Progenitor cell of endocrine pancreas (in vitro differentiated cells): ENCODE results near the gene CCDC148. TPM values are rescaled to one million over a fixed set of nuclear protein-coding genes. Genes with fewer than 3 reads are reported as not detected.

Source experiments
- DNase-seq: peaks from one replicate; pipeline ENCODE4 v3.0.0; 2021; ENCODE audit warnings: low spot score; ENCODE audit not compliant: unreplicated experiment
- H3K27ac Mint-ChIP-seq: 2 replicates; pipeline ENCODE4 v1.8.0; 2021; ENCODE audit warnings: mild to moderate bottlenecking, moderate library complexity, mixed read lengths
- H3K27me3 Mint-ChIP-seq: 2 replicates; pipeline ENCODE4 v1.8.0; 2021; ENCODE audit warnings: mixed read lengths
- H3K36me3 Mint-ChIP-seq: 2 replicates; pipeline ENCODE4 v1.8.0; 2022; ENCODE audit warnings: mixed read lengths; ENCODE audit not compliant: insufficient read depth
- H3K4me1 Mint-ChIP-seq: 2 replicates; pipeline ENCODE4 v1.8.0; 2021; ENCODE audit warnings: low read depth, mixed read lengths
- H3K4me3 Mint-ChIP-seq: 2 replicates; pipeline ENCODE4 v1.8.0; 2021; ENCODE audit warnings: low read depth, mild to moderate bottlenecking, moderate library complexity, mixed read lengths
- H3K9me3 Mint-ChIP-seq: 2 replicates; pipeline ENCODE4 v1.8.0; 2021; ENCODE audit warnings: low read depth, mixed read lengths
- CTCF ChIP-seq: fragments of 200-600 bp; sonication (generic); IDR thresholded peaks from one replicate; pipeline ENCODE4 v1.5.0; 2021; ENCODE audit warnings: antibody characterized with exemption, mild to moderate bottlenecking; ENCODE audit not compliant: unreplicated experiment
- total RNA-seq: library from RNA; stranded (reverse); gene quantifications from 2 replicates; pipeline ENCODE4 v1.2.1, GENCODE V29; 2021

Gene CCDC148
- total RNA-seq, 1 donor from 2014 or later = 3.9 TPM

GRCh38 chr2:158134055-158134454, 322.5 kb downstream of the CCDC148 start:
- no peak overlapping the region for H3K27ac Mint-ChIP-seq
- no peak overlapping the region for H3K4me3 Mint-ChIP-seq
- peaks cover 4% of the 10 kb centered on the region for H3K9me3 Mint-ChIP-seq
- no peaks in the 10 kb centered on the region for H3K27me3 Mint-ChIP-seq
- H3K36me3 Mint-ChIP-seq = no peaks in the 10 kb centered on the region
- H3K4me1 Mint-ChIP-seq = peaks cover 25% of the 10 kb centered on the region
- no peak for DNase-seq
- TF ChIP-seq CTCF = no peak

DNA sequence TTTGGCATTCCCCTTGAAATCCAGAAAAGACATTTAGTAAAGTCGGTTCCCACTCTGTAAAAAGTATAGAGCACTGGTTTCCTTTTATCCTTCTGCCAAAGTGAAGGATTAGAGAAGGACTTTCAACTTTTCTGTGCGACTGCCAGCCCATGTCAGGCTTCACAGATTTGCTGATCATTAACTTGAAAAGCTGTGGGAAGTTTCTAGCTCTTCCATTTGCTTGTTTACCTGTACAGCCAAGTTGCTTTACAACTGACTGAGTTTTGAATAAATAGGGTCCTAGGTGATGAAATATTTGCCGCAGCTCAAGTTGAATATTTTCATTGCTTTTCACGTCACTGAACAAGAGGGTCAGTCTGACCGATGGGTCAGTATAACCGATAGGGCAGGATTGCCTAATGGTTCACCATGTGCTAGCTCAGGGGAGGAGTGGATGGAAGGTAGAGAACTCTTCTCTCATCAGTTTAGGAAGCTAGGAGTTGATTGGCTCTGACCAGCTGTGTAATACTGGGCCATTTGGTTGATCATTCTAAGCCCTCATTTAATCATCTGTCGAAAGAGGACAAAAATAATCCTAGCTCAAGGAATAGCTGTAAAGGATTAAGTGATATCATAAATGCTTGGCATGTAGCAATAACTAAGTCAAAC, 324.5 kb downstream of the CCDC148 start:
- DNase-seq = no peak
- Mint-ChIP-seq H3K27ac (peak overlapping the region; percentile 76), H3K9me3 (peaks cover 4% of the 10 kb centered on the region), H3K4me1 (peaks cover 44% of the 10 kb centered on the region), H3K36me3 (no peaks in the 10 kb centered on the region), H3K4me3 (no peak overlapping the region), H3K27me3 (no peaks in the 10 kb centered on the region)
- TF ChIP-seq CTCF = no peak

- no peaks in the 10 kb centered on the region for H3K36me3 Mint-ChIP-seq
- peaks cover 4% of the 10 kb centered on the region for H3K9me3 Mint-ChIP-seq
- no peak for DNase-seq
- TF ChIP-seq CTCF = no peak
- peak overlapping the region; percentile 82 for H3K27ac Mint-ChIP-seq
- H3K27me3 Mint-ChIP-seq = no peaks in the 10 kb centered on the region
- H3K4me3 Mint-ChIP-seq = no peak overlapping the region
- H3K4me1 Mint-ChIP-seq = peaks cover 48% of the 10 kb centered on the region
Measured at GRCh38 chr2:158131483-158131912, 325.1 kb downstream of the CCDC148 start.

- peaks cover 52% of the 10 kb centered on the region for H3K4me1 Mint-ChIP-seq
- H3K36me3 Mint-ChIP-seq = no peaks in the 10 kb centered on the region
- H3K9me3 Mint-ChIP-seq = peaks cover 4% of the 10 kb centered on the region
- no peaks in the 10 kb centered on the region for H3K27me3 Mint-ChIP-seq
- H3K4me3 Mint-ChIP-seq = no peak overlapping the region
- peak overlapping the region; percentile 82 for H3K27ac Mint-ChIP-seq
- TF ChIP-seq CTCF = no peak
- no peak for DNase-seq
Measured at GRCh38 chr2:158130832-158131473, 325.6 kb downstream of the CCDC148 start.

- no peak for TF ChIP-seq CTCF
- no peaks in the 10 kb centered on the region for H3K27me3 Mint-ChIP-seq
- H3K4me3 Mint-ChIP-seq = peak overlapping the region; percentile 34
- peak overlapping the region; percentile 34 for H3K27ac Mint-ChIP-seq
- H3K36me3 Mint-ChIP-seq = no peaks in the 10 kb centered on the region
- no peak for DNase-seq
- peaks cover 52% of the 10 kb centered on the region for H3K4me1 Mint-ChIP-seq
- peaks cover 4% of the 10 kb centered on the region for H3K9me3 Mint-ChIP-seq
Measured at GRCh38 chr2:158129037-158129436, 327.5 kb downstream of the CCDC148 start.
